H1 (cell line): ENCODE data around the gene BCL2L1. TPM values are rescaled to one million over a fixed set of nuclear protein-coding genes. Genes with fewer than 3 reads are reported as not detected.

Experiments used
- CHD7 ChIP-seq: fragments of 300-600 bp; sonication (generic); IDR thresholded peaks from 2 replicates; pipeline ENCODE4 v1.7.1; 2012; ENCODE audit warnings: low read length, moderate library complexity, mild to moderate bottlenecking, inconsistent platforms; ENCODE audit not compliant: insufficient replicate concordance
- GTF2F1 ChIP-seq: IDR thresholded peaks from 2 replicates; pipeline ENCODE4 v1.6.1; 2012; ENCODE audit warnings: low read depth, low read length, improper control_type of control experiment, borderline replicate concordance
- KDM4A ChIP-seq: IDR thresholded peaks from one replicate; pipeline ENCODE4 v1.7.1; 2012; ENCODE audit warnings: low read depth, mild to moderate bottlenecking, moderate library complexity, low read length, inconsistent platforms; ENCODE audit not compliant: severe bottlenecking
- polyA plus RNA-seq, 7 experiments: library from polyadenylated mRNA; depleted of rRNA in 3 of 7; stranded (reverse) in 5 of 7; unstranded in 2 of 7; fragments of >200 nt in 5 of 7; fragments of 200-250 nt in 2 of 7; gene quantifications; 1 replicate in 5 of 7; 2 replicates in 1 of 7; 4 replicates in 1 of 7; pipeline versions ENCODE4 v1.2.1 to v1.2.3, GENCODE V29; 2011 to 2013; ENCODE audit warnings: missing spikeins in 2 of 7, mixed read lengths in 2 of 7
- total RNA-seq: library from RNA; stranded (reverse); fragmentation: NEBNext Ultra II Directional; extraction: Animal tissue kit (Norgen Biotek cat#: 25700); gene quantifications from 2 replicates; pipeline ENCODE4 v1.2.1, GENCODE V29; 2021

Gene BCL2L1
- total and polyA plus RNA-seq, 2 of the 8 experiments (the other 6 are each of a cell fraction or from before 2014, with no cell fraction given) = 64.9 to 66.1 TPM

- no peak for TF ChIP-seq CHD7
- TF ChIP-seq GTF2F1 = no peak
- no peak for TF ChIP-seq KDM4A
- TF ChIP-seq, all 59 proteins: peak for 0
These were observed 79.8 kb downstream of the BCL2L1 start (continued) for GRCh38 chr20:31642837-31643236.
